Cardiac fibroblast (primary cell): Measurements from ENCODE around the gene SHANK3.
"Not testable (repeated sequence)": the region's sequence is repeated elsewhere in the genome, so short reads cannot be mapped to it uniquely, and the experiment has no call there.

Experiments used
- DNase-seq, 2 donors: peaks; one replicate each; pipeline versions ENCODE4 v3.0.0 to v3.0.0-alpha.2; 2010; ENCODE audit warnings: low read depth in 2 of 2
- H3K4me3 ChIP-seq, 2 donors: replicated peaks in 1 of 2; 1 replicate in 1 of 2; 2 replicates in 1 of 2; pipeline ENCODE4 v1.5.1; 2011; ENCODE audit warnings: low read depth in 2 of 2, low read length in 2 of 2, mild to moderate bottlenecking in 2 of 2, moderate library complexity in 1 of 2
- CTCF ChIP-seq: IDR thresholded peaks from one replicate; pipeline ENCODE4 v1.5.1; 2011; ENCODE audit warnings: low read depth, mild to moderate bottlenecking, low read length, inconsistent platforms

Gene SHANK3

GRCh38 chr22:50657925-50658324 lies 14.7 kb upstream of the SHANK3 start:
- no peak for TF ChIP-seq CTCF
- no peak overlapping the region for H3K4me3 ChIP-seq
- DNase-seq: no peak

GRCh38 chr22:50659711-50660110 lies 12.9 kb upstream of the SHANK3 start:
- not testable (repeated sequence) for H3K4me3 ChIP-seq

GRCh38 chr22:50660306-50660705 lies 12.3 kb upstream of the SHANK3 start:
- peak in 1 of 2 donors; percentile 17 for DNase-seq
- TF ChIP-seq CTCF: no peak
- no peak overlapping the region for H3K4me3 ChIP-seq

More at GRCh38 chr22:50659711-50660110, 12.9 kb upstream of the SHANK3 start:
- not testable (repeated sequence) for DNase-seq

- DNase-seq: no peak
- no peak for TF ChIP-seq CTCF
- H3K4me3 ChIP-seq: no peak overlapping the region
Measured at GRCh38 chr22:50665212-50665611, 7.4 kb upstream of the SHANK3 start.

GRCh38 chr22:50665738-50666137 lies 6.9 kb upstream of the SHANK3 start:
- TF ChIP-seq CTCF: no peak
- no peak overlapping the region for H3K4me3 ChIP-seq
- DNase-seq: no peak

GRCh38 chr22:50670513-50670912 lies 2.1 kb upstream of the SHANK3 start:
- DNase-seq: no peak
- H3K4me3 ChIP-seq: no peak overlapping the region
- TF ChIP-seq CTCF: no peak

GRCh38 chr22:50670914-50671538 lies 1.6 kb upstream of the SHANK3 start:
- DNase-seq: no peak
- no peak overlapping the region for H3K4me3 ChIP-seq
- no peak for TF ChIP-seq CTCF
